K562 (cell line): ENCODE results near the gene RSAD1. TPM values are rescaled to one million over a fixed set of nuclear protein-coding genes. Genes with fewer than 3 reads are reported as not detected.

ENCODE experiments used
- CCNT2 ChIP-seq: IDR thresholded peaks from 2 replicates; pipeline ENCODE4 v1.6.1; 2011; ENCODE audit warnings: borderline replicate concordance, low read depth, mild to moderate bottlenecking, moderate library complexity, mixed read lengths, low read length; ENCODE audit not compliant: insufficient read length; ENCODE audit errors: extremely low read depth
- CHD7 ChIP-seq: fragments of 200-600 bp; sonication (generic); IDR thresholded peaks from one replicate; pipeline ENCODE4 v1.6.1; 2012; ENCODE audit warnings: mild to moderate bottlenecking, low read depth, low read length, inconsistent platforms
- CREB1 ChIP-seq, 2 experiments: sonication (generic) in 1 of 2; formaldehyde crosslinking in 1 of 2; IDR thresholded peaks; 2 replicates each; pipeline versions ENCODE4 v1.6.1 to v1.8.0; 2012 to 2022; ENCODE audit warnings: inconsistent platforms in 1 of 2, mild to moderate bottlenecking in 1 of 2, missing genetic modification reagents in 1 of 2, moderate library complexity in 1 of 2
- GATAD2B ChIP-seq: fragments of 450-650 bp; IDR thresholded peaks from 2 replicates; pipeline ENCODE4 v1.6.1; 2017; ENCODE audit warnings: mild to moderate bottlenecking, borderline replicate concordance
- HIVEP1 ChIP-seq: fragments of 250-450 bp; sonication (Bioruptor Pico); IDR thresholded peaks from 2 replicates; pipeline ENCODE4 v1.4.0; 2020; ENCODE audit warnings: mild to moderate bottlenecking
- POLR2AphosphoS2 ChIP-seq: IDR thresholded peaks from 2 replicates; pipeline ENCODE4 v1.6.1; 2012; ENCODE audit warnings: low read length, improper control_type of control experiment
- POU5F1 ChIP-seq: fragments of 150-350 bp; IDR thresholded peaks from 2 replicates; pipeline ENCODE4 v1.6.1; 2014; ENCODE audit warnings: borderline replicate concordance, low read length, low read depth, mild to moderate bottlenecking; ENCODE audit not compliant: partially characterized antibody
- RFX5 ChIP-seq: IDR thresholded peaks from 2 replicates; pipeline ENCODE4 v1.6.1; 2011; ENCODE audit warnings: low read depth, mild to moderate bottlenecking, improper control_type of control experiment, low read length
- SRSF1 ChIP-seq: fragments of 200-400 bp; formaldehyde crosslinking; IDR thresholded peaks from 2 replicates; pipeline ENCODE4 v1.6.1; 2017; ENCODE audit warnings: mild to moderate bottlenecking, low read depth, low read length, moderate library complexity
- TAF1 ChIP-seq: IDR thresholded peaks from 2 replicates; pipeline ENCODE4 v1.6.1; 2011; ENCODE audit warnings: mild to moderate bottlenecking, low read length, moderate library complexity; ENCODE audit not compliant: insufficient read depth, control insufficient read depth, severe bottlenecking; ENCODE audit errors: extremely low read depth
- THRAP3 ChIP-seq: fragments of 450-650 bp; IDR thresholded peaks from 2 replicates; pipeline ENCODE4 v1.6.1; 2016; ENCODE audit warnings: mild to moderate bottlenecking, inconsistent platforms, borderline replicate concordance
- TOE1 ChIP-seq, 2 experiments: fragments of 450-650 bp in 1 of 2; sonication (generic) in 1 of 2; formaldehyde crosslinking in 1 of 2; IDR thresholded peaks; 2 replicates each; pipeline versions ENCODE4 v1.7.1 to v1.8.0; 2016 to 2022; ENCODE audit warnings: borderline replicate concordance in 2 of 2, mild to moderate bottlenecking in 2 of 2, antibody characterized with exemption in 1 of 2, inconsistent platforms in 1 of 2, low read depth in 1 of 2, missing genetic modification reagents in 1 of 2, moderate library complexity in 1 of 2
- ZNF23 ChIP-seq: fragments of 250-450 bp; sonication (Bioruptor Pico); IDR thresholded peaks from 2 replicates; pipeline ENCODE4 v1.4.0; 2020; ENCODE audit warnings: mild to moderate bottlenecking
- ZNF551 ChIP-seq: fragments of 250-450 bp; sonication (Bioruptor Pico); IDR thresholded peaks from 2 replicates; pipeline ENCODE4 v1.5.0; 2021; ENCODE audit warnings: mild to moderate bottlenecking, moderate library complexity
- ZNF57 ChIP-seq: fragments of 450-650 bp; formaldehyde crosslinking; IDR thresholded peaks from 2 replicates; pipeline ENCODE4 v1.4.0; 2020; ENCODE audit warnings: mild to moderate bottlenecking, moderate library complexity
- polyA plus RNA-seq, 8 experiments: library from polyadenylated mRNA; depleted of rRNA in 4 of 8; stranded (reverse) in 5 of 8; unstranded in 3 of 8; fragments of >200 nt; fragmentation: Nextera tagmentation in 2 of 8; fragmentation: Illumina TruSeq in 1 of 8; extraction: Ambion mirVana in 2 of 8; extraction: Trizol in 1 of 8; gene quantifications; 2 replicates each; pipeline versions ENCODE4 v1.2.1 to v1.2.3, GENCODE V29; 2011 to 2014; ENCODE audit warnings: inconsistent platforms in 1 of 8, missing spikeins in 1 of 8
- total RNA-seq, 7 experiments: library from RNA; depleted of rRNA in 6 of 7; stranded (reverse); fragments of >200 nt in 6 of 7; fragmentation: Illumina TruSeq in 2 of 7; extraction: Trizol in 2 of 7; gene quantifications; 2 replicates each; pipeline versions ENCODE4 v1.2.1 to v1.2.3, GENCODE V29; 2011 to 2021; ENCODE audit warnings: low replicate concordance in 1 of 7

RSAD1 gene
- total and polyA plus RNA-seq, 9 of the 15 experiments (the other 6 are each of a cell fraction or from before 2014, with no cell fraction given) = 4.5 to 42.5 (median 26.8) TPM

DNA sequence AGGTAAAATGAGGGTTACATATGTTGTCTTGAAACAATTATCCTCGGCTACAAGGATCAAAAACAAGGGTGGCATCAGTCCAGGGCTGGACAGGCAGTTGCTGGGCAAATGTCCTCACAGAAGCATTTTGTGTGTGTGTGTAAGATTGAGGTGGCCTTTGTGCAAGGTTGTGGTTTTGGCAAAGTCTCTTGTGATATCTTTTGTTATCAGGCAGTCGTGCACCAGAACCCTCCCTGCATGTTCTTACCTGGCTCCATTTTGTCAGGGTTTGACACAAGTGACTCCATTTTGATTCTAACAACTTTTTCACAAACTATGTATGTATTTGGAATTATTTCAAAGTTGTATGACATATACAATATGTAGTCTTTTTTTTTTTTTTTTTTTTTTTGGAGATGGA lies 30.0 kb upstream of the RSAD1 start (continued):
- TF ChIP-seq CHD7 (no peak), ZNF551 (CRISPR knock-in tag) (no peak), HIVEP1 (peak; percentile 84), CREB1 (IDR thresholded peaks at IDR 0.05) (no peak), CREB1 (CRISPR knock-in tag; IDR thresholded peaks at IDR 0.05) (no peak), ZNF57 (CRISPR knock-in tag) (no peak), POLR2AphosphoS2 (no peak), RFX5 (no peak), TOE1 (IDR thresholded peaks at IDR 0.05; ENCODE audit: borderline replicate concordance) (no peak), TOE1 (CRISPR knock-in tag; IDR thresholded peaks at IDR 0.05; ENCODE audit: borderline replicate concordance, low read depth) (no peak), THRAP3 (no peak), GATAD2B (no peak), ZNF23 (no peak), CCNT2 (no peak), POU5F1 (no peak), SRSF1 (no peak), TAF1 (no peak)
